ENCODE measurements around the gene STIM1.

Gene STIM1

DNA sequence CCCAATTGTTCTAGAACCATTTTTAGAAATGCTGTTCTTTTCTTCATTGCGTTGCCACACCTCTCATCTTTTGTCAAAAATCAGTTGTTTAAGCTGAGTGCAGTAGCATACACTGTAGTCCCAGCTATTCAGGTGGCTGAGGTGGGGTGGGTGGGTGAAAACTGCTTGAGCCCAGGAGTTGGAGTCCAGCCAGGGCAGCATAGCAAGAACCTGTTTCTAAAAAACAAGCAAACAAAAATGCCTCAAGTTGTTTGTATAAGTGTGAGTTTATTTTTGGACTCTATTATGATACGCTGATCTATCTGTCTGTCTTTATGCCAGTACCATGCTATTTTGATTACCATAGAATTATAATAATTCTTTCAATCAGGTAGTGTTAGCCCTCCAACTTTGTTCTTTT is 176.6 kb downstream of the STIM1 start:
- no peak for DNase-seq (ENCODE audit: low spot score)
- Histone ChIP-seq H3K4me3 (no peak overlapping the region), H3K27ac (no peak overlapping the region)
- TF ChIP-seq, protein P1, sequence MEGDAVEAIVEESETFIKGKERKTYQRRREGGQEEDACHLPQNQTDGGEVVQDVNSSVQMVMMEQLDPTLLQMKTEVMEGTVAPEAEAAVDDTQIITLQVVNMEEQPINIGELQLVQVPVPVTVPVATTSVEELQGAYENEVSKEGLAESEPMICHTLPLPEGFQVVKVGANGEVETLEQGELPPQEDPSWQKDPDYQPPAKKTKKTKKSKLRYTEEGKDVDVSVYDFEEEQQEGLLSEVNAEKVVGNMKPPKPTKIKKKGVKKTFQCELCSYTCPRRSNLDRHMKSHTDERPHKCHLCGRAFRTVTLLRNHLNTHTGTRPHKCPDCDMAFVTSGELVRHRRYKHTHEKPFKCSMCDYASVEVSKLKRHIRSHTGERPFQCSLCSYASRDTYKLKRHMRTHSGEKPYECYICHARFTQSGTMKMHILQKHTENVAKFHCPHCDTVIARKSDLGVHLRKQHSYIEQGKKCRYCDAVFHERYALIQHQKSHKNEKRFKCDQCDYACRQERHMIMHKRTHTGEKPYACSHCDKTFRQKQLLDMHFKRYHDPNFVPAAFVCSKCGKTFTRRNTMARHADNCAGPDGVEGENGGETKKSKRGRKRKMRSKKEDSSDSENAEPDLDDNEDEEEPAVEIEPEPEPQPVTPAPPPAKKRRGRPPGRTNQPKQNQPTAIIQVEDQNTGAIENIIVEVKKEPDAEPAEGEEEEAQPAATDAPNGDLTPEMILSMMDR (IDR thresholded peaks at IDR 0.05) = no peak

DNA sequence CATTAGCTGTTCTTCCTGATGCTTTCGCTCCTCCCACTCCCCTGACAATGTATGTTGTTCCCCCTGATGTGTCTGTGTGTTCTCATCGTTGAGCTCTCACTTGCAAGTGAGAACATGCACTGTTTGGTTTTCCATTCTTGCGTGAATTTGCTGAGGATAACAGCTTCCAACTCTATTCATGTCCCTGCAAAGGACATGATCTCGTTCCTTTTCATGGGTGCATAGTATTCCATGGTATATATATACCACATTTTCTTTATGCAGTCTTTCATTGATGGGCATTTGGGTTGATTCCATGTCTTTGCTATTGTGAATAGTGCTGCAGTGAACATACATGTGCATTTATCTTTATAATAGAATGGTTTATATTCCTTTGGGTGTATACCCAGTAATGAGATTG is 180.5 kb downstream of the STIM1 start:
- TF ChIP-seq, protein P1 (IDR thresholded peaks at IDR 0.05) = no peak
- no peak for DNase-seq (ENCODE audit: low spot score)
- H3K27ac ChIP-seq = no peak overlapping the region
- H3K4me3 ChIP-seq = no peak overlapping the region

DNA sequence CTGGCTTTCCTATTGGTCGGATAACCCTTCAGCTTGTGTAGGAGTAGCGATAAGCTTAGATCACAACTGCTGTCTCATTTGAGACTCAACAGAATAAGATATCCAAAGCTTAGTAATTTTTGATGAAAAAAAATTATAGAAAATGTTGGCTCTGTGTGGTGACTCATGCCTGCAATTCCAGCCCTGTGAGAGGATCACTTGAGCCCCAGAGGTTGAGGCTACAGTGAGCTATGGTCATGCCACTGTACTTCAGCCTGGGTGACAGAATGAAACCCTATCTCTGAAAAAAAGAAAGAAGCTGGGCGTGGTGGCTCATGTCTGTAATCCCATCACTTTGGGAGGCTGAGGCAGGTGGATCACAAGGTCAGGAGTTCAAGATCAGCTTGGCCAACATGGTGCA is 183.5 kb downstream of the STIM1 start:
- no peak overlapping the region for H3K27ac ChIP-seq
- DNase-seq (ENCODE audit: low spot score) = no peak
- TF ChIP-seq, protein P1 (IDR thresholded peaks at IDR 0.05) = no peak
- no peak overlapping the region for H3K4me3 ChIP-seq

DNA sequence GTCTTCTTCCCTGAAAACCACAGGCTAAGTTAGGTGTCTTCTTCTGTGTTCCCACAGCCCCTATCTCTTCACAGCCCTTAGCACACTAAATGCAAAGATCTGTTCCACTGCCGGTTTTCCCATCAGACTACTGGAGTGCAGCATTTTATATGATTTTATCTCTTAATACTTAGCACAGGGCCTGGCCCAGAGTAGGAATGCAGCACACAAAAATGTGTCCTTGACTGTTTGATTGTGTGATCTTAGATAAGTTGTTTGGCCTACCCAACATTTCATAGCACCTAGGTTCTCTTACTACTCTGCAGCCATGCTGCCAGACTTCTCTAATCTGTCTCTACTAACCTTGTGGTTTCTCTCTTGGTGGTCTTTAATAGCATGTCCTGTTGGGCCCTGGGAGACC is 185.0 kb downstream of the STIM1 start:
- Histone ChIP-seq H3K27ac (no peak overlapping the region), H3K4me3 (no peak overlapping the region)
- DNase-seq (ENCODE audit: low spot score) = no peak
- TF ChIP-seq, protein P1 (IDR thresholded peaks at IDR 0.05) = no peak

DNA sequence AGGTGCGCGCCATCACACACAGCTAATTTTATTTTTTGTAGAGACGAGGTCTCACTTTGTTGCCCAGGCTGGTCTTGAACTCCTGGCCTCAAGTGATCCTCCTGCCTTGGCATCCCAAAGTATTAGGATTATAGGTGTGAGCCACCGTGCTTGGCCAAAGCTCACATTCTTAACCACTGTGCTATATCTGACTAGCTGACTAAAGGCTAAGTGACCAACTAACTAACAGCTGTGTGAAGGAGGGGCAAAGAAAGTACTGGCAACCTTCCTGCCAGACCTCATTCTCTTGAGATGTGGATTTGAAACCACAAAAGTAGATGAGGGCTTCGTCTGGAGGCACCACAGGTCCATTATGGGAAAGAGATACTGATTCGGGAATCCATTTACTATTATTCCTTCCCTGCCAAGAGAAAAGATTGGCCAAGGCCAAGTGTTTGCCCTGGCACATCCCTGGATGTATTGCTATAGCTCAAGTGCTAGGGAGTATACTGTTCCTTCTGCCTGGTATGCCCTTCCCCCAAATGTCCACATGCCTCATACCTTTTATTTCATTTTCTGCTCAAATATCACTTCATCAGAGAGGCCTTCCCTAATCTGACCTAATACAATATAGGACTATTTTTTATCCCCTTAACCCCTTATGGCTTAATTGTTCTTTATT is 186.4 kb downstream of the STIM1 start:
- Histone ChIP-seq H3K4me3 (no peak overlapping the region), H3K27ac (no peak overlapping the region)
- DNase-seq (ENCODE audit: low spot score) = no peak
- TF ChIP-seq, protein P1 (IDR thresholded peaks at IDR 0.05) = no peak

DNA sequence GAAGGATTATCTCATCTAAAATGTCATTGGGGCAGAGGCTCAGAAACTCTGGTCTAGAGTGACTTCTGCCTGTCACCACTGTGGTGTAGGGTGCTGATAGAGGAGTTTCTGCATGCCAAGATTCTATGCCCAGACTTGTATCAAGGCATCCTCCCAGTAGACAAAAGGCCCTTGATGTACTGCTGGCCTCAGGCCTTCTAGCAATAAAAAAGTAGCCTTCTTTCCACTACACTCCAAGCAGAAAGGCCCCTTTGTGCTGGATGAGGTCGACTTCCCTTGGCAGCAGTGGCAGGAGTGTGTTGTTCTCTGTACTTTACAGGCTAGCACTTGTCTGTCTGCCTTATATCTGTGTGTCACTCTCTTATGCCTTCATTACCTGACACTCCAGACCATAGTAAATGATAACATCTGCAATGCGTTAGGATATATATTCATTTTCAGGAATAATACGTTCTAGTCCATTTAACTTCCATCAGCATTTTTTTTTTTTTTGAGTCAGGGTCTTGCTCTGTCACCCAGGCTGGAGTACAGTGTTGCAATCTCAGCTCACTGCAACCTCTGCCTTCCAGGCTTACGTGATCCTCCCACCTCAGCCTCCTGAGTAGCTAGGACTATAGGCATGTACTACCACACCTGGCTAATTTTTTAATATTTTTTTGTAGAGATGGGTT is 189.6 kb downstream of the STIM1 start:
- no peak overlapping the region for H3K4me3 ChIP-seq
- no peak overlapping the region for H3K27ac ChIP-seq
- TF ChIP-seq, protein P1 (IDR thresholded peaks at IDR 0.05) = no peak
- no peak for DNase-seq (ENCODE audit: low spot score)

DNA sequence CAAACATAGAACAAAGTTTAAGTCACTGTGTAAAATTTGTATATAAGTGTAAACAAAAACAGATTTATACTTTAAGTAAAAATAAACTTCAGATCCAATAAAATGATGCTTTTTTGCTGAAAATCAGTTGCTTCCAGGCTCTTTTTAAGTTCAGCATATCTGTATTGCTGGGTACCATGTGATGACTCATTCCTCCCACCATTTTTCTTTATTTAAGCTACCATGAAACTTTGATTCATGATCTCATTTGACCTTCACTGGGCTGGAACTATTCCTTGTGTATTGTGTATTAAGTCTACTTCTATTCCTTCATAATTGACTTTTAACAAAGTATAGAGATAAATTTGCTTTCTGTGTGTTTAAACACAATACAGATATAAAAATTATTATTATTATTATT is 192.9 kb downstream of the STIM1 start:
- TF ChIP-seq, protein P1 (IDR thresholded peaks at IDR 0.05) = no peak
- no peak for DNase-seq (ENCODE audit: low spot score)
- H3K4me3 ChIP-seq = no peak overlapping the region
- no peak overlapping the region for H3K27ac ChIP-seq

All from coronary artery (tissue), 2 donors.